ENCODE data around the gene FBXO47.
"Not testable (repeated sequence)": the region's sequence is repeated elsewhere in the genome, so short reads cannot be mapped to it uniquely, and the experiment has no call there.

GRCh38 chr17:38976187-38976551 lies 9.0 kb upstream of the FBXO47 start:
- TF ChIP-seq CTCF, EZH2, EZH2phosphoT487 (IDR thresholded peaks at IDR 0.05): not testable (repeated sequence)
